GM19467 (cell line): ENCODE data around the gene SFI1.
"Not testable (repeated sequence)": the region's sequence is repeated elsewhere in the genome, so short reads cannot be mapped to it uniquely, and the experiment has no call there.

Experiments used
- ATAC-seq: cut with Tn5 transposase; IDR thresholded peaks from one replicate; pipeline ENCODE4 v1.9.1; 2021; ENCODE audit warnings: mild to moderate bottlenecking, moderate library complexity; ENCODE audit not compliant: unreplicated experiment

The SFI1 gene

GRCh38 chr22:31496007-31496734, at the start of gene SFI1:
TSS of gene SFI1 (plus strand) at chr22:31496536. CDS start at chr22:31508285, 11,749 bp downstream.
- ATAC-seq = peak; percentile 67

- ATAC-seq = no peak
These were observed 49.6 kb upstream of the SFI1 start for GRCh38 chr22:31446767-31447166.

GRCh38 chr22:31447337-31447736, 49.0 kb upstream of the SFI1 start:
- ATAC-seq = no peak

- no peak for ATAC-seq
These were observed 48.0 kb upstream of the SFI1 start for GRCh38 chr22:31448382-31448781.

- ATAC-seq = no peak
These were observed 46.8 kb upstream of the SFI1 start for GRCh38 chr22:31449506-31449905.

- no peak for ATAC-seq
These were observed 44.4 kb upstream of the SFI1 start for GRCh38 chr22:31451709-31452571.

- no peak for ATAC-seq
These were observed 34.6 kb upstream of the SFI1 start for GRCh38 chr22:31461699-31462098.

GRCh38 chr22:31465307-31465706, 31.0 kb upstream of the SFI1 start:
- no peak for ATAC-seq

GRCh38 chr22:31474743-31475142, 21.6 kb upstream of the SFI1 start:
- ATAC-seq = no peak

GRCh38 chr22:31475800-31476199, 20.5 kb upstream of the SFI1 start:
- no peak for ATAC-seq

GRCh38 chr22:31477329-31477728, 19.0 kb upstream of the SFI1 start:
- ATAC-seq = peak; percentile 68

GRCh38 chr22:31481129-31481528, 15.2 kb upstream of the SFI1 start:
- no peak for ATAC-seq

- not testable (repeated sequence) for ATAC-seq
These were observed 13.9 kb upstream of the SFI1 start for GRCh38 chr22:31482470-31482869.

GRCh38 chr22:31486369-31486768, 10.0 kb upstream of the SFI1 start:
- ATAC-seq = not testable (repeated sequence)

GRCh38 chr22:31486951-31487350, 9.4 kb upstream of the SFI1 start:
- no peak for ATAC-seq

GRCh38 chr22:31488346-31488883, 7.9 kb upstream of the SFI1 start:
- no peak for ATAC-seq

GRCh38 chr22:31488988-31489617, 7.2 kb upstream of the SFI1 start:
- ATAC-seq = peak; percentile 6

GRCh38 chr22:31489632-31490495, 6.5 kb upstream of the SFI1 start, which contains the start of gene EIF4ENIF1:
TSS of gene EIF4ENIF1 (minus strand) at chr22:31489842. CDS start at chr22:31488718, 1,124 bp downstream.
- ATAC-seq = peak; percentile 29

- ATAC-seq = peak; percentile 44
These were observed 5.8 kb upstream of the SFI1 start for GRCh38 chr22:31490496-31490925.
